Activated T-helper 9 cell treated with anti-CD3 and anti-CD28 coated beads, Interleukin-2, amount 50 U/mL, for 16 hours (primary cell): Measurements from ENCODE around the gene RAB40C.

Source experiments
- DNase-seq: peaks from one replicate; pipeline ENCODE4 v3.0.0-alpha.2; 2020; ENCODE audit warnings: low read depth

Gene RAB40C

GRCh38 chr16:617855-618254 is 28.0 kb downstream of the RAB40C start:
- no peak for DNase-seq

DNA sequence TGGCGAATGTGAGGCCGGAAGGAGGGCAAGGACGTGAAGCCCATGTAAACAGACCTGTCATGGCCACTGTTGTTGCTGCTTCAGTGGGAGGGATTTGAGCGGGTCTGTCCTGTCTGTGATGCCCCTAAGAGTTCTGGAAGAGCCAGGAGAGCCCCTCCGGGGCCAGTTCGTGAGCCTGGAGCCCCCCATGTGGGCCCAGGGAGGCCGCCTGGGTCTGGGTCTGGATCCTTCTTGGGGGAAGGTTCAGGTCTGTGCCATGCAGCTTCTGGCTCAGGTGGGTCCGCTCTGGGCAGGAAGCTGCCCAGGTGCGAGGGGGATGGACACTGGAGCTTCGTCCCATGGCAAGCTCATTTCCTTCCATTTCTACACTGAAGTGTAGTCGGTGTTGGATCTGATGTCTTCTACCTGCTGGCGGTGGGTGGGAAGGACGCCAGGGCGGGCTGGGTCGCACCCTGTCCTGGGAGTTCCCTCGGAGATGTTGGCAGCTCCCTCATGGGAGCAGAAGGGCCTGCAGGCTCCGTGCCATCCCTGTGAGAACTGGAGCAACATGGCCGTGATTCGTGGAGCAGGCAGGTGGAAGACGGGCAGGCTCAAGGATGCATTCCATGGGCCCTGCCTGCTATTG is 29.7 kb downstream of the RAB40C start:
- DNase-seq, result no peak

- no peak for DNase-seq
Measured at GRCh38 chr16:620700-621525, 31.0 kb downstream of the RAB40C start.

- DNase-seq, result no peak
Measured at GRCh38 chr16:621526-622105, 31.8 kb downstream of the RAB40C start.

DNA sequence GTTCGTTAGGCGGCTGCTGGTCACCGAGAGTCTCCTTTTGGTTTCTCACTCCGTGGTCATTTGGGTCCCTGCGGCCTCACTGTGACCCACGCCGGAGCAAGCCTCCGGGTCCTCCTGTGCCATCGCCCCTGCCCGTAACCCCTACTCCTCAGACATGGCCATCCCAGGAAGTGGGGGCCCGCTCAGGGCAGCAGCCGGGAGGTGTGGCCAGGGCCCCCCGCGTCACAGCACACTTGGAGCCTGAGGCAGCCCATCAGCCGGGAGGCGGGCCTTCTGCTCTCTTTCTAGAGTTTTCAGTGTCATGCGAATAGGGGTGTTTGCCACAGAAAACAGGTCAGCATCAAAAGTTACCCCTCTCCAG is 33.0 kb downstream of the RAB40C start:
- no peak for DNase-seq

DNA sequence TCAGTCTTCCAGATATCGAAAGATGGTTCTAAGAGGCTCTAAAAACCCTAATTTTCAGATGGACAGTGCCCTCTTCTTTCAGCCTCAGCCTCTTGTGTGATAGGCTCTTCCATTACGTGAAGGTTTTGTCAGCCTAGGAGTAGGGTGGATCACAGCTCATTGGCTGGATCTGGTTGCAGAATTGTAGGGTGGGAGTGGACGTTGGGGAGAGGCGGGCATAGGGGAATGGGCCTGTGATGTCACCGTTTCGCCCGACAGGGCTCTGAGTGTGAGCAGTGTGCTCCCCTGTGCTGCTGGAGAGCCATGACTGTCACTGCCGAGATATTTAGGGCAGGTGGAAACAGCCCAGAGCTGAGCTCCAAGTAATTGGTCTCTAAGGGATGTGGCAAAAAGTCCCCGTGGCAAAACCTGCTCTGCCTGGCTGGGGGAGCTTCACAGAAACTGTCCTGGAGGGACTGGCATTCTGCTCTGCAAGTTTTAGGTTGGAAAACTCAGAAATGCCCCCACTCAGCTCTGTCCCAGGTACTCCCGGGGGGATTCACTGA is 34.7 kb downstream of the RAB40C start:
- no peak for DNase-seq

GRCh38 chr16:625117-625976 is 35.5 kb downstream of the RAB40C start:
- no peak for DNase-seq

DNA sequence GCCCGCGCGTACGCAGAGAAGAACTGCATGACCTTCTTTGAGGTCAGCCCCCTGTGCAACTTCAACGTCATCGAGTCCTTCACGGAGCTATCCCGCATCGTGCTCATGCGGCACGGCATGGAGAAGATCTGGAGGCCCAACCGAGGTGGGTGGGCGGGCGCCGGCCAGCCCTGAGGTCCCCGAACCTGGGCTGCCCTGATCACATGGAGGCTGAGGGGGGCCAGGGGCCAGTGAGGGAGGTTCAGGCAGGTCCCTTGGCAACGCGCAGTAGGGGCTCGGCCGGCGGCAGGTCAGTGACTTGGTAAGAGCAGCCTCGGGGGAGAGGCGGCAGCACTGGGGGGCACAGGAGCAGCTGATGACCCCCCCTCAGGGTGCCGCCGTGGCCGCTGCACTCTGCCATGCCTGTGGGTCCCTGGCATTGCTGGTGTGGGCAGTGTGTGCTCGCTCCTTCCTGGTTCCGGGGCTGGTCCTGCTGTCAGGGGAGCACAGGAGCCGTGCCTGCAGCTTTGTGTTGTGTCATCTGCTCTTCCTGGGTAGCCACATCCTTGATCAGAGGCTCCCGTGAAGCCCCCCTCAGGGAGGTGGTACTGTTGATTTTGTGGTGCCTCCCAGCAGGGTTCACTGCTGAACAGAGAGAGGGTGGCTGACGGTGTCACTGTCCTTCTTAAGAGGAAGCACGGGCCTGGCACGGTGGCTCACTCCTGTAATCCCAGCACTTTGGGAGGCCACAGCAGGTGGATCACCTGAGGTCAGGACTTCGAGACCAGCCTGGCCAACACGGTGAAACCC is 36.3 kb downstream of the RAB40C start:
- no peak for DNase-seq

- no peak for DNase-seq
Measured at GRCh38 chr16:626787-627453, 37.1 kb downstream of the RAB40C start.

GRCh38 chr16:627454-628239 is 37.8 kb downstream of the RAB40C start:
- no peak for DNase-seq

DNA sequence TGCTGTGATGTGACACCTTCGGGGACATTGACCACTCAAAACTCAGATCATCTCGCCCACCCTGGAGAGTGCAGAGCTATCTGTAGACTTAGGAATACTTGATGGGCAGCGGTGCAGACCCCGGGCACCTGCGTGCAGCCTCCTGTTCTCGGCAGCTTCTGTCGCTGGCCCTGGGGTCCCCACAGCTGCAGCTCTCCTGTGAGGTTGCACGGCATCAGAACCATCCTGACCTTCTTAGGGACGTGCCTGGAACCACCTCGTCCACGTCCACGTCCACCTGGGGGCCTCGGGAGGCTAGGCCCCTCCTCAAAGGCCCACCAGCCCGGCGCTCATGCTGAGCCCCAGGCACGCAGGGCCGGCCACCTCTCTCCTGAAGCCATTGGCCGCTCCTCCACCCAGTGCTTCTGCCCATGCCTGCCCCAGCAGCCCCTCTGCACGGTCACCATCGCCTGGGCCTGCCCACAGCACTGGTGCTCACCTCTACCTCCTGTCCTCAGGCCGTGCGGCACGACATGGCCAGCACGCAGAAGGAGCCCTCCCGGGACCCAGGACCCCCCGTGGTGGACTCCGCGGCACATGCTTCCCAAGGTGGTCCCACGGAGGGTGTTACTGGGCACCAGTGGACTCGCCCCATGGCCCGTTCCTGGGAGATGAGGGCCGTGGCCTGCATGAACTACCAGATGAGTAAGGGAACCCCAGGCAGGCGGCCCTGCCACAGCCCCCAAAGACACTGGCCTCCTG is 38.6 kb downstream of the RAB40C start:
- no peak for DNase-seq

DNA sequence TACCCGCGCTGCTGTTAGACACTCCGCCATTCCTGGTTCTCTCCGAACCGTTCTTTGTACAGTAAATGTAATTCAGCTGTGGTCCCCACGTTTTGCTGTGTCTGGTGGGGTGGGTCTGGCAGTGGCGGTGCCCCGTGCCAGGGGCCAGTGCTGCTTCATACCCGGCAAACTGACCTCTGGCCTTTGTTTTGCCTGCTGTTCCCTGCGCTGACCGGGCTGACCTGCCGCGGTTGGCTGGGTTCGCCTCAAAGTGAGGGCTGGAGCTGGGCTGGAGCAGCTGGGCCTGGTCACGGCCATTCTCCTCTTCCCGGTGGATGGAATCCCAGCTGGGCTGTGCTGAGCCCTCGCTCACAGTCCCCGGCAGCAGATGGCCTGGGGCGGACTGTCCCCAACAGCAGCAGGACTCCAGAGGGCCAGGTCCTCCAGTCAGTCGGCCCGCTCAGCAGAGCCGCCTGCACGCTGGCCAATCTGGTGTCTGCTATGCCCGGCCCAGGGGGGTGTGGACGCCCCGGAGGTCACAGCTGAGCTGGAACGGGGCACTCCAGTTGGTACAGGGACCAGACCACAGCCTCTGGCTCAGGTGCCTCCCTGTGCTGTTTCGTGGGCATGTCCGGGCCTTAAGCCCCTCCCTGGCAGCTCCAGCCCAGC is 39.4 kb downstream of the RAB40C start:
- DNase-seq, result no peak

DNA sequence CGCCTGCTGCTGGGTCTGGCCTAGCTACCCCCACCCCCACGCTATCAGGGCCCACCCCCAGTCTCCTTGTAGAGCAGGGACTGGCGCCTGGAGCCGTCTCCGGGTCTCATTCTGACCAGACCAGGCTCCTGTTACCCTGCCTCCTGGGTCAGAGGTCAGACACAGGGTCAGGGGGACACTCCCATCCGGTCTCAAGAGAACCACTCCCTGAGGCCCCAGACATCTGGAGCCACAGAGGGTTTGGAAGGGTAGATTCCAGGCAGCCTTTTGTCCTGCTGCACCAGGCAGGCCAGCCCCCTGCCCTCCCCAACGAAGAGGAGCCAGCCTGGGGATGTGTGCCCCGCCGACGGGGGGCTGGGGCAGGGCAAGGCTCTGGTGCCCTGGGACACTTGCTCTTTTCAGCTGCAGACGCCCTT is 40.0 kb downstream of the RAB40C start:
- no peak for DNase-seq

DNA sequence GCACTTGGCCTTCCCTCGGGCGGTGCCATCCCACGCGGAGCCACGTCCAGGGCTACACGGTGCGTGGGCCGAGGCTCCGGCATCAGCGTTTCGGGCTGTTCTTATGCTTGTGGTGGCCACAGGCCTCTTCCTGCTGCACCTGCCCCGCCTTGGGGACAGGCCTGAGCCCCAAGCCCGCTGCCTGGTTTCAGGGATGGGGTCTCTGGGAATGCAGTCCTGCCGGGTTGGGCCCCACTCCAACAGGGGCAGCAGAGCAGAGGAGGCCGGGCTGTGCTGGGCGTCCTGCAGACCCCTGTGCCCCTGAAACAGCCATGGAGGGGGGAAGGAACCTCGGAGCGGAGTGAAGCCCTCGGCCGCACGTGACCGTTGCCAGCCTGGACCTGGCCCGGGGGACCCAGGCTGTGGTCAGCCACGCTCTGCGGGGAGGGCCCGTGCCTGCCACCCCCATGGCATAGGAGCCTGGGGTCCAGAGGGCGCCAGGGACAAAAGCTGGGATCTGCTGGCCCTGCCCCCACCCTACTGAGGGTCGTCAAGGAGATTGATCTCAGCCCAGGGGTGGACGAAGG is 40.5 kb downstream of the RAB40C start:
- no peak for DNase-seq

- no peak for DNase-seq
Measured at GRCh38 chr16:630815-631405, 41.0 kb downstream of the RAB40C start, which contains the start of gene WFIKKN1. WFIKKN1 (plus strand) TSS chr16:630985; CDS start chr16:631254, 269 bp downstream.

DNA sequence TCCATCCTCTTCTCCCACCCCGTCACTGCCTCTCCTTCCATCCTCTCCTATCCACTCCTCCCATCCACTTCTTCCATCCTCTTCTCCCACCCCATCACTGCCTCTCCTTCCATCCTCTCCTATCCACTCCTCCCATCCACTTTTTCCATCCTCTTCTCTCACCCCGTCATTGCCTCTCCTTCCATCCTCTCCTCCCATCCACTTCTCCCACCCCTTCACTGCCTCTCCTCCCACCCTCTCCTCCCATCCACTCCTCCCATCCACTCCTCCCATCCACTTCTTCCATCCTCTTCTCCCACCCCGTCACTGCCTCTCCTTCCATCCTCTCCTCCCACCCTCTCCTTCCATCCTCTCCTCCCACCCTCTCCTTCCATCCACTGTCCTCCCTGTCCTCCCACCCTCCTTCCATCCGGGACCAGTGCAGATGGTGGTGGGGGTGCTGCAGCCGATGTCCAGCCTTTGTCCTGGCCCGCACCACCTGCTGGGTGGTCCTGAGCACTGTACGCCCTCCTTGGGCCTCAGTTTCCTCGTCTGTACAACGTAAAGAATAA is 42.0 kb downstream of the RAB40C start:
- DNase-seq, result no peak

DNA sequence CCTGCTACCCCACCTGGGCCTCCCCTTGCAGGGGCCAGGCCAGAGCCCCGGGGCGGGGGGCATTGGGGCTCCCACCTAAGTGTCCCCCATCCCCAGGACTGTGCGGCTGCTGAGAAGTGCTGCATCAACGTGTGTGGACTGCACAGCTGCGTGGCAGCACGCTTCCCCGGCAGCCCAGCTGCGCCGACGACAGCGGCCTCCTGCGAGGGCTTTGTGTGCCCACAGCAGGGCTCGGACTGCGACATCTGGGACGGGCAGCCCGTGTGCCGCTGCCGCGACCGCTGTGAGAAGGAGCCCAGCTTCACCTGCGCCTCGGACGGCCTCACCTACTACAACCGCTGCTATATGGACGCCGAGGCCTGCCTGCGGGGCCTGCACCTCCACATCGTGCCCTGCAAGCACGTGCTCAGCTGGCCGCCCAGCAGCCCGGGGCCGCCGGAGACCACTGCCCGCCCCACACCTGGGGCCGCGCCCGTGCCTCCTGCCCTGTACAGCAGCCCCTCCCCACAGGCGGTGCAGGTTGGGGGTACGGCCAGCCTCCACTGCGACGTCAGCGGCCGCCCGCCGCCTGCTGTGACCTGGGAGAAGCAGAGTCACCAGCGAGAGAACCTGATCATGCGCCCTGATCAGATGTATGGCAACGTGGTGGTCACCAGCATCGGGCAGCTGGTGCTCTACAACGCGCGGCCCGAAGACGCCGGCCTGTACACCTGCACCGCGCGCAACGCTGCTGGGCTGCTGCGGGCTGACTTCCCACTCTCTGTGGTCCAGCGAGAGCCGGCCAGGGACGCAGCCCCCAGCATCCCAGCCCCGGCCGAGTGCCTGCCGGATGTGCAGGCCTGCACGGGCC is 42.8 kb downstream of the RAB40C start:
- DNase-seq, result no peak
